ENCODE results near the gene BANP.
"Not testable (repeated sequence)": the region's sequence is repeated elsewhere in the genome, so short reads cannot be mapped to it uniquely, and the experiment has no call there.

Gene BANP

DNA sequence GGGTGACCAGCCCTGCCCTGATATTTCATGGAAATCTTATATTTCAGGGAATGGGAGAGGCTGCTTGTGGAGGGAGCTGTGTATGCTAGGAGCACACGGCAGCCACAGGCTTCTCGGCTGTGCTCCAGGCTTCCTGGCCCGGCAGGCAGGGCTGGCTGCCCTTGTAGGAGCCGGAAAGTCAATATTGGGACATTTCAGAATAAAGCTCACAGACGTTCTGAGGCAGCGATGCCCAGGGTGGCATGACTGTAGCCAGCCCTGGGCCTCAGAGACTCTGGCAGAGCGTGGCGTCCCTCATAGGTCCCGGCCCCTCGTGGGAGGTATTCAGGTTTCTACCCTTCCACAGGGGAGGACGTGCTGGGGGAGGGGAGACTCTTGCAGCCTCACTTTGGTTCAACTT, 65.7 kb downstream of the BANP start:
- ChIA-PET POLR2A (no interaction called here), CTCF (no interaction called here)
- DNase-seq (ENCODE audit: extremely low spot score) = no peak
- TF ChIP-seq CTBP1 (IDR thresholded peaks at IDR 0.05; ENCODE audit: borderline replicate concordance) (no peak), FOXM1 (IDR thresholded peaks at IDR 0.05; ENCODE audit: borderline replicate concordance) (no peak), LEF1 (IDR thresholded peaks at IDR 0.05; ENCODE audit: borderline replicate concordance) (no peak), L3MBTL2 (conservative IDR thresholded peaks at IDR 0.05) (no peak), SUZ12 (IDR thresholded peaks at IDR 0.05) (no peak), ARNT (IDR thresholded peaks at IDR 0.05) (no peak), SP1 (IDR thresholded peaks at IDR 0.05) (no peak), HDGF (IDR thresholded peaks at IDR 0.05; ENCODE audit: borderline replicate concordance) (no peak), FOXK2 (IDR thresholded peaks at IDR 0.05) (no peak), BHLHE40 (IDR thresholded peaks at IDR 0.05; ENCODE audit: borderline replicate concordance) (no peak), TARDBP (IDR thresholded peaks at IDR 0.05) (no peak), ELF4 (IDR thresholded peaks at IDR 0.05) (no peak)
- TF ChIP-seq, protein P1, sequence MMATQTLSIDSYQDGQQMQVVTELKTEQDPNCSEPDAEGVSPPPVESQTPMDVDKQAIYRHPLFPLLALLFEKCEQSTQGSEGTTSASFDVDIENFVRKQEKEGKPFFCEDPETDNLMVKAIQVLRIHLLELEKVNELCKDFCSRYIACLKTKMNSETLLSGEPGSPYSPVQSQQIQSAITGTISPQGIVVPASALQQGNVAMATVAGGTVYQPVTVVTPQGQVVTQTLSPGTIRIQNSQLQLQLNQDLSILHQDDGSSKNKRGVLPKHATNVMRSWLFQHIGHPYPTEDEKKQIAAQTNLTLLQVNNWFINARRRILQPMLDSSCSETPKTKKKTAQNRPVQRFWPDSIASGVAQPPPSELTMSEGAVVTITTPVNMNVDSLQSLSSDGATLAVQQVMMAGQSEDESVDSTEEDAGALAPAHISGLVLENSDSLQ (IDR thresholded peaks at IDR 0.05) = no peak

DNA sequence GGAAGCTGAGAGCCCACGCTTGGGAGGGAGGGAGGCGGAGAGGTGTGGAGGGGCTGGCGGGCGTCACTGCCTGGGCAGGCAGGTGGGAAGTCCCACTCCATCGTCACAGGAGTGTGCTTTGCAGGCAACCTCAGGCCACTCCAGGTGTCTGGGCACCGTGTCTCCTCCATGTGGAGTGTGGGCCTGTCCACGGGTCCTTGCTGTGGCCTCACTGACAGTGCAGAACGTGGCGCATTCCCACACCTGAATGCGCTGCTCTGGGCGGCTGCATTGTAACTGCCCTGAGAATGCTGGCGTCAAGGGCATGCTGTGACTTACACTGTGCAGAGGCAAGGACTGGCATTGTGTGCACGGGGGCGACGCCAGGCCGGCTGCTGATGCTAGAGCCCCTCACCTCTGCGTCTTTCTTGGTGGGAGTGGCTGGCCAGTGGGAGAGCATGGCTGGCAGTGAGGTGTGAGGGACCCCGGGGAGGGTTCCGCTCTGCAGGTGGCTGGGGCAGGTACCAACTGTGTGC, 66.4 kb downstream of the BANP start:
- POLR2A ChIA-PET = no interaction called here
- CTCF ChIA-PET = no interaction called here
- DNase-seq (ENCODE audit: extremely low spot score) = no peak
- TF ChIP-seq ZNF384 (IDR thresholded peaks at IDR 0.05) (no peak), TARDBP (IDR thresholded peaks at IDR 0.05) (no peak), ARNT (IDR thresholded peaks at IDR 0.05) (no peak), FOXM1 (IDR thresholded peaks at IDR 0.05; ENCODE audit: borderline replicate concordance) (no peak), ELF4 (IDR thresholded peaks at IDR 0.05) (no peak), CTBP1 (IDR thresholded peaks at IDR 0.05; ENCODE audit: borderline replicate concordance) (no peak), FOXA1 (IDR thresholded peaks at IDR 0.05) (no peak)

DNA sequence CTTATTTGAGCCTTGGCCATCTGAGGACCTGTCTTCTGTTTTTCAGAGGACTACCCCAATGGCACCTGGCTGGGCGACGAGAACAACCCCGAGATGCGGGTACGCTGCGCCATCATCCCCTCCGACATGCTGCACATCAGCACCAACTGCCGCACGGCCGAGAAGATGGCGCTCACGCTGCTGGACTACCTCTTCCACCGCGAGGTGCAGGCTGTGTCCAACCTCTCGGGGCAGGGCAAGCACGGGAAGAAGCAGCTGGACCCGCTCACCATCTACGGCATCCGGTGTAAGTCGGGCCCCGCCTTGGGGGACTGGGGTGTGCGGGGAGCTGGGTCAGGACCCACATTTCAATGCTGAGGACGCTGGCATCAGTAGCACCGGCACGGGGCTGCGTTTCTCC, 67.1 kb downstream of the BANP start:
- POLR2A ChIA-PET; DNase-seq (ENCODE audit: extremely low spot score); CTCF ChIA-PET: not testable (repeated sequence)

DNA sequence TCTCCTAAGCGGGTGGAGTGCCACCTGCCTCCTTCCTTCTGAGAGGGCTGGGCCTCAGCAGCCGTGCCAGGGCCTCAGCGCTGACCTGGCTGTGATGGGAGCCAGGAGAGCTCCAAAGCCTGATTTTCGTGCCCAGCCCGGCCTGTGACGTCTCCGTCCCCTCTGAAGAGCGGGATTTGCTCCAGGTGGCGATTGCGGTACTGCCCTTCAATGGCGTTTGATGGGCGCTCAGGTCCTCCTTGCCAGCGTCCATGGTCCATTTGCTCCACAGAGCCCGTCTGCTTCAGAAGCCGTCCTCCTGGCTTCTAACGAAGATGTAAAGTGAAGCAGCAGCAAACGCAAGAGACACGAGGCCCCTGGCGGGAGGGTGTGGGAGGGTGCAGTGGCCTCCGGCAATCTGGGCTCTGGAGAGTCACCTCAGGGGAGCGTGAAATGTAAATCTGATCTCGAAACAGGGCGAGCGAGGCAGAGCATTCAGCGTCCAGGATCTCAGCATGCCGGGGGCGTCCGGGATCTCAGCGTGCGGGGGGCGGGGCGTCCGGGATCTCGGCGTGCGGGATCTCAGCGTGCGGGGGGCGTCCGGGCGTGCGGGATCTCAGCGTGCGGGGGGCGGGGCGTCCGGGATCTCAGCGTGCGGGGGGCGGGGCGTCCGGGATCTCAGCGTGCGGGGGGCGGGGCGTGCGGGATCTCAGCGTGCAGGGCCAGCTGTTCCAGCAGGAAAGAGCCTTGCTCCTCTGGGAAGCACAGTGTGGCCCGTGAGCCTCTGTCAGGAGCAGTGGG, 68.0 kb downstream of the BANP start:
- POLR2A ChIA-PET; CTCF ChIA-PET; DNase-seq (ENCODE audit: extremely low spot score): not testable (repeated sequence)

DNA sequence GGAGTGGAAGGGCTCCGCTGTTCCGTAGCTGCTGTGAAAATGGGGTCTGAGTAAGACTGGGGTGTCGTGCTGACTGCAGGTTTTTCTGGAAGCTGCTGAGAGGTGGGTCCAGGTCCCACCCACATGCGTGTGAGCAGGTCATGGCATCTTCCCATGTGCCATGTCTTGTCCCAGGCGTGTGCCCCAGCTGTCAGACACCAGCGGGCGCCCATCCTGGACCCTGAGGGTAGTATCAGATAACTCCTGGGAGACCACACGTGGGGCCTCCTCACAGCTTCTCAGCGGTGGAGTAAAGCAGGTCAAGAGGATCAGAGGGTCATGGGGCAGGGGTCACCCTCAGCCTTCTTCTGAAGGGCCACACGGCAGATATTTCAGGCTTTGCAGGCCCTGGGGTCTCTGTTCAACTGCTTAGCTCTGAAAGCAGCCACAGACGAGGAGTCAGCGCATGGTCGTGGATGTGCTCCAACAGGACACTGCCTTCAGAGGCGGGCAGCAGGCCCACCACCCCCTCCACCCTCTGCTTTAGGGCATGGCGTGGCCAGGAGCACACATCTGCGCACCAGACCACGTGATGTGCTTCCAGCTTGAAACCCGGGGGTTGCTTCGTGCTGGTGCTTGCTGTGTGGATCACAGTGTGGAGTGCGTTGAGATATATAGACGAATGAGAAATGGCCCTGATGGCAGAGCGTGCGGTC, 68.7 kb downstream of the BANP start:
- TF ChIP-seq HDGF (IDR thresholded peaks at IDR 0.05; ENCODE audit: borderline replicate concordance) = no peak
- no peak for TF ChIP-seq ARNT (IDR thresholded peaks at IDR 0.05)
- no peak for TF ChIP-seq ZNF384 (IDR thresholded peaks at IDR 0.05)
- TF ChIP-seq BHLHE40 (IDR thresholded peaks at IDR 0.05; ENCODE audit: borderline replicate concordance) = no peak
- TF ChIP-seq NFRKB (IDR thresholded peaks at IDR 0.05) = no peak
- TF ChIP-seq ELF4 (IDR thresholded peaks at IDR 0.05) = no peak
- no peak for TF ChIP-seq CTBP1 (IDR thresholded peaks at IDR 0.05; ENCODE audit: borderline replicate concordance)
- TF ChIP-seq FOXM1 (IDR thresholded peaks at IDR 0.05; ENCODE audit: borderline replicate concordance) = no peak
- TF ChIP-seq FOXA1 (IDR thresholded peaks at IDR 0.05) = no peak
- TF ChIP-seq LEF1 (IDR thresholded peaks at IDR 0.05; ENCODE audit: borderline replicate concordance) = no peak
- no peak for TF ChIP-seq SP1 (IDR thresholded peaks at IDR 0.05)
- no peak for TF ChIP-seq SUZ12 (IDR thresholded peaks at IDR 0.05)
- ChIA-PET POLR2A (no interaction called here), CTCF (no interaction called here)
- DNase-seq (ENCODE audit: extremely low spot score) = no peak

DNA sequence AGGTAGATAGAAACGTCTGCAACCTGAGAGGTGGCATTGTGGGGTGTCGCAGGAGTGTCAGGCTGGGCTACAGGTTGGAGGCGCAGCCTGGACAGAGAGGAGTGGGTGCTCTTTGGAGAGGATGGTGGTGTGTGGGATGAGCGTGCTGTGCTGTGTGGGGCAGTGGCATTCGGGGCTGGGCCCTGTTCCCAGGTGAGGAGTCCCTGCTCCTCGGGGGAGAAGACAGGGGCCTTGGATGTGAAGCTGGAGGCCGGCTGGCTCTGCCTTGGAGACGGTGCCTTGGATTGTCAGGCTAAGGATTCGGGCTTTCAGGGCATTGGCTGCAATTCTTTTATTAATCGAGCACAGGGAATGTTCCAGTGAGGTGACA, 69.3 kb downstream of the BANP start:
- TF ChIP-seq FOXA1 (IDR thresholded peaks at IDR 0.05) = no peak
- TF ChIP-seq, protein P1 (IDR thresholded peaks at IDR 0.05) = no peak
- TF ChIP-seq CTBP1 (IDR thresholded peaks at IDR 0.05; ENCODE audit: borderline replicate concordance) = no peak
- TF ChIP-seq L3MBTL2 (conservative IDR thresholded peaks at IDR 0.05) = no peak
- no peak for TF ChIP-seq ELF4 (IDR thresholded peaks at IDR 0.05)
- no peak for TF ChIP-seq ARNT (IDR thresholded peaks at IDR 0.05)
- no peak for TF ChIP-seq NFRKB (IDR thresholded peaks at IDR 0.05)
- TF ChIP-seq TARDBP (IDR thresholded peaks at IDR 0.05) = no peak
- no peak for TF ChIP-seq SUZ12 (IDR thresholded peaks at IDR 0.05)
- TF ChIP-seq BHLHE40 (IDR thresholded peaks at IDR 0.05; ENCODE audit: borderline replicate concordance) = no peak
- TF ChIP-seq LEF1 (IDR thresholded peaks at IDR 0.05; ENCODE audit: borderline replicate concordance) = no peak
- no peak for TF ChIP-seq FOXM1 (IDR thresholded peaks at IDR 0.05; ENCODE audit: borderline replicate concordance)
- no peak for TF ChIP-seq HDGF (IDR thresholded peaks at IDR 0.05; ENCODE audit: borderline replicate concordance)
- ChIA-PET CTCF (no interaction called here), POLR2A (no interaction called here)
- DNase-seq (ENCODE audit: extremely low spot score) = no peak

DNA sequence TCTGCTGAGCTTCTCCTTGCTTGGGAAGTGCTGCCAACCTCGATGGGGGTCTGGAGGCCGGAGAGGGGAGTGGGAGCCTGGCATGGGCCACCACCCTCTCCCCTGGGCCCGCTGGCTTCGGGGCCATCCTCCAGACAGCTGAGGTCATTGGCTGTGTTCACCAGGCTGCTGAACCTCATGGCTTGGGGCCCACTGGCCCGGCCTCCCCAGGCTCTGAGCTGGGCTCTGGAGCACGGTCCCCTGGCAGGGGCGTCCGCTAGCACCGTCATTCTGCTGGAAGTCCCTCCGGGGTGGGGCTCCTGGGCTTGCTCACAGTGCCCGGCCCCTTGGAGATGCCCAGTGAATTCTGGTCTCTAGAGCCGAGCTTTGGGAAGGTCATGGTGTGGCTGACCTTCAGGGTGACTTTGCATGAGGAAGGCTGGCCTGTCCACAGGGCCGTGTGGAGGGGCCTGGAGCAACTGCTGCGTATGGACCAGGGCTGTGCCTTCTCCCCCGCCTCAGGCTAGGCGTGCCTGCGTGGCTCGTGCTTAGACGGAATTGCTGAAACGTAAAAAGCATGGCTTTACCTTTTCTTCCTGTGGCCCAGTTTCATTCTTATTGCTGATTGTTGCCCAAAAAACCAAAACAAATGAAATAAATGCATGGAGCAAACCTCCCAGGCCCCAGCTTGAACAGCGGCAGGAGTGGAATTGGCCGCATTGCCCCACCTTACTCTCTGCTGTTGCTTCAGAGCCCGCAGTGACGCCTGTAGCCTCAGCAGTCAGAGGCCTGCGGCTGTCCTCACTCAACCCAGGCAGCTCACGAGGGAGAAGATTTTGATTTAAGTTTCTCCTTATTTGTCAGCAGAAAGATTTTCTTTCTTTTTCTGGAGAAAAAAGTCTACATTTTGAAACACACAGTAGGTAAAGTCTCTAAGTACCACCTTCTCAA, 70.1 kb downstream of the BANP start:
- POLR2A ChIA-PET; DNase-seq (ENCODE audit: extremely low spot score); CTCF ChIA-PET: not testable (repeated sequence)

All from HEK293T (cell line).